NCI-H345 treated with DMSO at 0.1 percent for 48 hours (cell line): ENCODE measurements around the gene SSBP3.
A peak's percentile ranks its signal among the peaks of the same experiment; 100 is the strongest.

Source experiments
- DNase-seq: peaks from one replicate; lab custom pipeline; 2025; ENCODE audit not compliant: unreplicated experiment; lab: John Stamatoyannopoulos, UW

SSBP3 gene

GRCh38 chr1:54289712-54290233, 116.4 kb downstream of the SSBP3 start:
- DNase-seq: no peak

GRCh38 chr1:54287801-54288211, 118.4 kb downstream of the SSBP3 start:
- no peak for DNase-seq

GRCh38 chr1:54287176-54287650, 119.0 kb downstream of the SSBP3 start:
- peak; percentile 28 for DNase-seq

GRCh38 chr1:54285815-54286345, 120.3 kb downstream of the SSBP3 start:
- no peak for DNase-seq

- DNase-seq: no peak
These were observed 121.2 kb downstream of the SSBP3 start for GRCh38 chr1:54284781-54285529.

GRCh38 chr1:54283635-54284385, 122.4 kb downstream of the SSBP3 start:
- no peak for DNase-seq

- DNase-seq: no peak
These were observed 123.9 kb downstream of the SSBP3 start for GRCh38 chr1:54282101-54282847.

- DNase-seq: no peak
These were observed 125.5 kb downstream of the SSBP3 start for GRCh38 chr1:54280651-54281050.

- DNase-seq: no peak
These were observed 126.7 kb downstream of the SSBP3 start for GRCh38 chr1:54279457-54279856.

GRCh38 chr1:54278941-54279422, 127.2 kb downstream of the SSBP3 start:
- no peak for DNase-seq

- DNase-seq: no peak
These were observed 128.5 kb downstream of the SSBP3 start for GRCh38 chr1:54277451-54278341.

GRCh38 chr1:54276617-54277450, 129.4 kb downstream of the SSBP3 start:
- DNase-seq: no peak

- no peak for DNase-seq
These were observed 130.8 kb downstream of the SSBP3 start for GRCh38 chr1:54275349-54275748.

- DNase-seq: no peak
These were observed 131.3 kb downstream of the SSBP3 start for GRCh38 chr1:54274881-54275280.

- DNase-seq: no peak
These were observed 131.7 kb downstream of the SSBP3 start for GRCh38 chr1:54274448-54274847.

GRCh38 chr1:54273795-54274163, 132.4 kb downstream of the SSBP3 start:
- no peak for DNase-seq

GRCh38 chr1:54273092-54273794, 133.0 kb downstream of the SSBP3 start:
- peak; percentile 44 for DNase-seq

- DNase-seq: no peak
These were observed 133.5 kb downstream of the SSBP3 start for GRCh38 chr1:54272772-54273091.

GRCh38 chr1:54272134-54272533, 134.1 kb downstream of the SSBP3 start:
- no peak for DNase-seq
